Erythroblast (primary cell): ENCODE measurements around the gene RARRES1.
A peak's percentile ranks its signal among the peaks of the same experiment; 100 is the strongest.

Experiments used
- DNase-seq, 2 experiments: peaks; one replicate each; lab custom pipeline; 2025; lab: John Stamatoyannopoulos, UW
- GATA1 ChIP-seq: IDR thresholded peaks from 2 replicates; pipeline ENCODE4 v1.6.1; 2011; ENCODE audit warnings: low read depth, mild to moderate bottlenecking, control low read depth, low read length, moderate library complexity
- POLR2A ChIP-seq: IDR thresholded peaks from 2 replicates; pipeline ENCODE4 v1.6.1; 2011; ENCODE audit warnings: mild to moderate bottlenecking, low read length

RARRES1 gene, protein sequence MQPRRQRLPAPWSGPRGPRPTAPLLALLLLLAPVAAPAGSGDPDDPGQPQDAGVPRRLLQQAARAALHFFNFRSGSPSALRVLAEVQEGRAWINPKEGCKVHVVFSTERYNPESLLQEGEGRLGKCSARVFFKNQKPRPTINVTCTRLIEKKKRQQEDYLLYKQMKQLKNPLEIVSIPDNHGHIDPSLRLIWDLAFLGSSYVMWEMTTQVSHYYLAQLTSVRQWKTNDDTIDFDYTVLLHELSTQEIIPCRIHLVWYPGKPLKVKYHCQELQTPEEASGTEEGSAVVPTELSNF

DNA sequence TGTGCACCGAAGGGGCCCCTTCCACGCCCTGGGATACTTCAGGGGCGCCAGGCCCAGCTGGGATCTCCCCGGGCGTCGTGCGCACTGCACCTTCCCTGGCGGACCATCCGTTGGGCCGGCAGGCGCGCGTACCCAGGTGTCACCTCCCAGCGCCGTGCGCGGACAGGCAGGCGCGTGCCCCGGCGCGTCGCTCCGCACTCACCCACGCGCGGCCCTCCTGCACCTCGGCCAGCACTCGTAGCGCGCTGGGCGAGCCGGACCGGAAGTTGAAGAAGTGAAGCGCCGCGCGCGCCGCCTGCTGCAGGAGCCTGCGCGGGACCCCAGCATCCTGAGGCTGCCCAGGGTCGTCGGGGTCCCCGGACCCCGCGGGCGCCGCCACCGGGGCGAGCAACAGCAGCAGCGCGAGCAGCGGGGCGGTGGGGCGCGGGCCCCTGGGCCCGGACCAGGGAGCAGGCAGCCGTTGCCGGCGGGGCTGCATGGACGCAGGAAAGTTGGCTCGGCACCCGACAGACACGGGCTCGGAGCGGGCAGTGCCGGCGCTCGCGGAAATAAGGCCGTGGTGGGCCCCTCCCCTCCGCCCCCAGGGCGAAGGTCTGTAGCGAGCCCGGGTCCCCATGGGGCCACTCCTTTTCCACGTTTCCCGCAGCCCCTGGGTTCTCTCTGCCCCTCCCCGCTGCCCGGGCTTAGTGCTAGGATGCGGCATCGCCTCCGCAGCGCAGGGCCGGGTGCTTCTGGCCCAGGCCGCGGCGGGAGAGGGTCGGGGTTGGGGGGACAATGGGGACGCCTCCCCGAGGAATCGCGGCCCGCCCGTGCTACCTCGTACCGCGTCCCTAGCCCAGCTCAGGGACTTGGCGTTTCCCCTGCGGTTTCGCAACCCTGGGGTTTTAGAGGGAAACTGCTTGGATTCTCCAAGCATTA is at the start of gene RARRES1:
RARRES1 (minus strand) TSS at position 520 of the 918 bp plus-strand sequence; CDS start at position 478, 42 bp downstream.
- no peak for TF ChIP-seq POLR2A
- TF ChIP-seq GATA1: no peak
- DNase-seq: peak; percentile 82

GRCh38 chr3:158781849-158782248 is 49.6 kb upstream of the RARRES1 start:
- TF ChIP-seq POLR2A (no peak), GATA1 (no peak)
- DNase-seq: no peak

- TF ChIP-seq POLR2A (no peak), GATA1 (no peak)
- no peak for DNase-seq
Observed at GRCh38 chr3:158781191-158781590, 48.9 kb upstream of the RARRES1 start.

- no peak for TF ChIP-seq GATA1
- no peak for TF ChIP-seq POLR2A
Observed at GRCh38 chr3:158780766-158781165, 48.5 kb upstream of the RARRES1 start.

DNA sequence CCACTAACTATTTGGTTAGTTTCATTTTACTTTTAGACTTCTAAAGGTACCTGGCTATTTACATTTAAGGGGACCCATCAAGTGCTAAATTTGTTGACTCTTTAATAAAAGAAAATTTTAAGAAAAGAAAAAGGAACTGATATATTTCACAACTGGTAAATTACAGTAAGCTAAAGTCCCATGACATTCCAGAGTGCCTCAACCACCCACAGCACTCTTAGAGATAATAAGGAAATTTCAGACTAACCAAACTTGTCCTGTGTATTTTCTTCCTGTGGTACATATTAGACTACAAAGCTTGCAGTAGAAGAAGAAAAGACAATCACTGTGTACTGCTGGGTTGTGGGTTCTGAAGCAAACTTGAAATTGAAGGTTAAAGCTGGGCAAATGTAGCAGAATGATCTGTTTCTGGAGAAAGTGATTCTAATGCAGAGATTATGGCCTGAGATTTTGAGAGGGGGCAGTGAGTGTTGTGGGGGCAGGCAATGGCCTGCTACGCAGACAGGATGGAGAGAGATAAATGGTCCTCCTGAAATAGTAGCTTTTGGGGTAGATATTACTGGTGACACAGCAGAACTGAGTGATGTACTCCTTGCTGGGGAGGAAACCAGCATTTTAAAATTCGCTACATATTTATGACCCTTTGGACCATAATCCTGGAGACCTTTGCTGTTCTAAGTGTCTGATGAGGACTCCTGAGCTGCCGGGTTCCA is 45.1 kb upstream of the RARRES1 start:
- no peak for DNase-seq
- TF ChIP-seq GATA1: no peak

More at GRCh38 chr3:158780766-158781165, 48.5 kb upstream of the RARRES1 start:
- peak; percentile 9 to 10 for DNase-seq

DNA sequence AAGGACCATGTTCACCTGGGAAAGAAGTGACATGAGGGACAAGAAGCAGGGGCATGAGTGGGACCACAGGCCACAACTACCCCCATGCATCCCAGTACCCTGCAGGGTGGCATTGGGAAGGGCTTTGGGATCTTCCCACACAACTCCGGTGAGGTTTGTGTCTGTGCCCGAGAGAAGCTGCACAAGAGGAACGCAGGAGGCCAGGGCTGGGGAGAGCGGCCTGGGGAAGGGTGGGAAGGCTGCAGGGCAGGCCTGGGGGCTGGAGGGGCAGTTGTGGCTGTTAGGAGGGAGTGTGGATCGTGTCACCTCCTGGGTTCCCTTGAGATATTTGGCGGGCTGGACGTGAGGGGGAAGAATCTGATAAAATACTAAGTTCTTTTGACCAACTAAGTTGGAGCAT is 44.3 kb upstream of the RARRES1 start:
- DNase-seq: no peak
- TF ChIP-seq GATA1: no peak
- TF ChIP-seq POLR2A: no peak

- peak; percentile 40 to 58 for DNase-seq
- no peak for TF ChIP-seq GATA1
Observed at GRCh38 chr3:158775426-158776410, 43.5 kb upstream of the RARRES1 start.

DNA sequence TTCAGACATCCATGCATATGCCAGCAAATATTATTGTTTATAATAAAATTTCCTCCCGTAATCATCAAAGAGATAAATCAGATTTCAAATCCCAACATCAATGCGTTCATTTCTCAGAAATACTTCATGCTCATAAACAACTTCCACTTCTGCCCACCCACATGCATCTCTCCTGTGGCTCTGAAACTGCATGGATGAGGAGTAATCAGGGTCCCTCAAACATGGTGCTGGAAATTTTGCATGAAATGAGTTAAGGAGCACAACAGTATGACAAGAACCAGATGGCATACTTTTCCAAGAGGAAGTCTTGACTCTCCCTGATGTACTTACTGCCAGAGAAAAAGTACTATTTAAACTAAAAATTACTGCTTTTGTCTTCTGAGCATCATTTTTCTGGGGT is 42.7 kb upstream of the RARRES1 start:
- DNase-seq: no peak
- TF ChIP-seq POLR2A: no peak
- no peak for TF ChIP-seq GATA1

DNA sequence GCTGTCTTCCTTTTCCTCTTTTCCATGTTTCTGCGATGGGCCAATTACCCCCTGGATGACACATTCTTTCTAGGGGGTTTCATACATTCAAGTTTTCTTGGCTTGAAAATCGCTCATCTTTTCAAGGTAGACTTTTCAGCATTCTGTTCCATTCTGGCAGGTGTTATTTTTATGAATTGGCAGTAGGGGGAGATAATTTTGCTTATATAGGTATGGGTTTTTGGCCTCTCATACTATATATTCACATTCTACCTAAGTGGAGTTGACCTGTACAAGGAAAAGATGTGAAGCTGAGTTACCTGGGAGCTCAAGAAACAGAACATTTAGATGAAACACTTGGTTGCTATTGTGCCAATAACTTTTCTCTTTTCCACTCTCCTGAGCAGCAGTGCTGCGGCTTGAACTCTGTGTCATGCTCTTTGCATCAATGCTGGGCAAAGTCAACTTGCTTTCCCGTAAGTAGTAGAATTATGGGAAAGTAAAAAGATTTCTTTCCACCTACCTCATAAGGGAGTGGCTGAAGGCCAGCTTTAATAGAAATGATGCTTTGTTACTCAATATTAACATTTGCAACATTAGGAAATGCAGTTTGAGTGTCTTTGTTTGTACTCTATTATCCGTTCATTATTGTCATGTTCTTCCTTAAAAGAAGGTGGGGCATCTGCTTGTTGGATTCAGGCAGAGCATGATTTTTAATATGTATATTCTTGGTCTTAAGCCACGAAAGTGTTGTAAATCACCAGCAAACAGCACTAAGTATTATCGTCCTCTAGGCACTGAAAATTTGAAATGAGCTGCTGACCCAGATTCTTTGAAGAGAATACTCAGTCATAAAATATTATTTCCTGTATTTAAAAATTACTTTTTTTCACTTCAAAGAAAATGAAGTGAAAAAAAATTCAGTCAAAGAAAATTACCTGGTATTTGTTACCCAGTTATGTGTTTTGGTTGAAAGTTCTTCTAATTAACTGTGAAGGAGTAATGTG is 41.9 kb upstream of the RARRES1 start:
- no peak for DNase-seq
- TF ChIP-seq POLR2A (no peak), GATA1 (no peak)

GRCh38 chr3:158773166-158773565 is 40.9 kb upstream of the RARRES1 start:
- peak; percentile 67 to 89 for DNase-seq
- peak; percentile 18 for TF ChIP-seq POLR2A
- TF ChIP-seq GATA1: no peak

DNA sequence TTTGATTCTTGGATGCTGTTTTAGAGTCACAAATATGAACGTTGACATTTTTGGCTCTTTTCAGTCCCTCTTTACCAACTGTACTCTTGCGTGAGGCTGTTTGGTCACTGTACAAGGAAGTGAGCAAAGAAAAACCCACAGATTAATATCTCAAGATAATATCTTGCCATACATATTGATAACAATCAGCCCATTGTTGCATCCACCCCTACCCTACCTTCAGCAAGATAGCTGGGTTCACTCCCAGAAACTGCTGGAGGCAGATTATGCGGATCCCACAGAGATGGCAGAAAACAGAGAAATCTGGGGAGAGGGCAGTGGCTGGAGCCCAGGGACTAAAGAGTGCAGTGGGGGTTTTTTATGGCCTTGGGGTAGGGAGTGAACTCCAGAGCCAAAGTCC is 39.7 kb upstream of the RARRES1 start:
- TF ChIP-seq POLR2A (no peak), GATA1 (no peak)
- DNase-seq: no peak
